ENCODE measurements around the gene GLIPR2. TPM values are rescaled to one million over a fixed set of nuclear protein-coding genes. Genes with fewer than 3 reads are reported as not detected.
"Not testable (repeated sequence)": the region's sequence is repeated elsewhere in the genome, so short reads cannot be mapped to it uniquely, and the experiment has no call there.

GLIPR2 gene
- total RNA-seq, 2 donors from 2014 or later = 10.2 to 10.7 TPM

GRCh38 chr9:36112516-36112915, 24.0 kb upstream of the GLIPR2 start:
- Mint-ChIP-seq H3K27ac (peak overlapping the region; percentile 28), H3K4me1 (peaks cover 3% of the 10 kb centered on the region), H3K4me3 (no peak overlapping the region), H3K9me3 (no peaks in the 10 kb centered on the region), H3K36me3 (ENCODE audit: low read depth) (peaks cover 9% of the 10 kb centered on the region), H3K27me3 (no peaks in the 10 kb centered on the region)
- peak; percentile 57 for ATAC-seq (replicated peaks)

DNA sequence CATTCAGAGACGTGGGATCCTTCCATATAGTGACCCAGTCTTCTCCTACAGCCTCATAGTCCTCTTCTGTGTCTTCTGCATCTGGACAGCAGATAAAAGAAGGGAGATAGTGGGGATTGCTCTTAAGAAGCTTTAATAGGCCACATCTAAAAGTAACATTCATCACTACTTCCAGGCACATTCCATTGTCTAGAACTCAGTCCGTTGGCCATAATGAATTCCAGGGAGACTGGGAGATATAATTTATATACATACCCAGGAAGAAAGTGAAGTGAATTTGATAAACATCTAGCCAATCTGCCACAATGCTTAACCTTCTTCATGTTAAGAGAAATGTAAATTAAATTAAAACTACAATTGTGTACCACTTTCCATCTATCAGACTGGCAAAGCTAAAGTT, 22.5 kb upstream of the GLIPR2 start:
- H3K36me3 Mint-ChIP-seq (ENCODE audit: low read depth) = peaks cover 5% of the 10 kb centered on the region
- H3K27ac Mint-ChIP-seq = no peak overlapping the region
- no peaks in the 10 kb centered on the region for H3K27me3 Mint-ChIP-seq
- ATAC-seq (replicated peaks) = no peak
- no peak overlapping the region for H3K4me3 Mint-ChIP-seq
- H3K4me1 Mint-ChIP-seq = peaks cover 3% of the 10 kb centered on the region
- no peaks in the 10 kb centered on the region for H3K9me3 Mint-ChIP-seq

- no peaks in the 10 kb centered on the region for H3K36me3 Mint-ChIP-seq (ENCODE audit: low read depth)
- no peaks in the 10 kb centered on the region for H3K9me3 Mint-ChIP-seq
- no peak overlapping the region for H3K27ac Mint-ChIP-seq
- no peaks in the 10 kb centered on the region for H3K27me3 Mint-ChIP-seq
- ATAC-seq (replicated peaks) = no peak
- no peak overlapping the region for H3K4me3 Mint-ChIP-seq
- H3K4me1 Mint-ChIP-seq = peaks cover 3% of the 10 kb centered on the region
Measured at GRCh38 chr9:36116593-36116992, 19.9 kb upstream of the GLIPR2 start.

GRCh38 chr9:36118201-36118600, 18.3 kb upstream of the GLIPR2 start:
- ATAC-seq (replicated peaks) = no peak
- H3K36me3 Mint-ChIP-seq (ENCODE audit: low read depth) = no peaks in the 10 kb centered on the region
- no peaks in the 10 kb centered on the region for H3K9me3 Mint-ChIP-seq
- H3K27me3 Mint-ChIP-seq = no peaks in the 10 kb centered on the region
- H3K4me3 Mint-ChIP-seq = no peak overlapping the region
- no peak overlapping the region for H3K27ac Mint-ChIP-seq
- H3K4me1 Mint-ChIP-seq = no peaks in the 10 kb centered on the region

DNA sequence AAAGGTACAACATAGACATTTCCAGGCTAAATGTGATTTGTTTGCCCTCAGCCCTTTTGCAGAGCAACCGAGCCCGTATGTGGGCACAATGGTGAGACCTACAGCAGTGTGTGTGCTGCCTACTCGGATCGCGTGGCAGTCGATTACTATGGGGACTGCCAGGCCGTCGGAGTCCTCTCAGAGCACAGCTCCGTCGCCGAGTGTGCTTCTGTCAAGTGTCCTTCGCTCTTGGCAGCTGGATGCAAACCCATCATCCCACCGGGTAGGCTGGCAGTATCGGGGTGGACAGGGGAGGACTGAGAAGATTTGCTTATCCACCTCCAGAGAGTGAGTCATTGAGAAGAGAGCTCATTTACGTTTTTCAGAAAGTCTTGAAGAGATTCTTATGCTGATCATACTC, 17.8 kb upstream of the GLIPR2 start:
- ATAC-seq (replicated peaks) = no peak
- no peaks in the 10 kb centered on the region for H3K4me1 Mint-ChIP-seq
- no peaks in the 10 kb centered on the region for H3K9me3 Mint-ChIP-seq
- H3K4me3 Mint-ChIP-seq = no peak overlapping the region
- no peaks in the 10 kb centered on the region for H3K27me3 Mint-ChIP-seq
- no peak overlapping the region for H3K27ac Mint-ChIP-seq
- H3K36me3 Mint-ChIP-seq (ENCODE audit: low read depth) = no peaks in the 10 kb centered on the region

DNA sequence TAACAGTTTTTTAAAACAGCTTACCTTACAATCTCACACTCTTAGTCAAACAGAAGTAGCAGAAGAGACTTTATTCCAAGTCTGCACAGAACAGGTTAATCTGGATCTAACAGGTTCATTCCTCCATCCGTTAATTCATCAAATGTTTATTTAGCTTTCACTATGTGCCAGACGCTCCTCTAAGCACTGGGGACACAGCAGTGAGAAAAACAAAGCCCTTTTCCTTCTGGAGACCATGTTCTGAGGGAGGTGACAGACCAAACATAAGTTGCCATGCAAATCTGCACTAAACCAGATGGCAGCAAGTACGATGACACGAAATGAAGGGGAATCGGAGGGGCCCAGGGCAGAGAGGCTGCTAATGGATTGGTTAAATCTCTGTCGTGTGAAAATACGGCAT, 17.1 kb upstream of the GLIPR2 start:
- no peak overlapping the region for H3K27ac Mint-ChIP-seq
- no peak for ATAC-seq (replicated peaks)
- no peak overlapping the region for H3K4me3 Mint-ChIP-seq
- no peaks in the 10 kb centered on the region for H3K9me3 Mint-ChIP-seq
- no peaks in the 10 kb centered on the region for H3K36me3 Mint-ChIP-seq (ENCODE audit: low read depth)
- no peaks in the 10 kb centered on the region for H3K27me3 Mint-ChIP-seq
- H3K4me1 Mint-ChIP-seq = no peaks in the 10 kb centered on the region

DNA sequence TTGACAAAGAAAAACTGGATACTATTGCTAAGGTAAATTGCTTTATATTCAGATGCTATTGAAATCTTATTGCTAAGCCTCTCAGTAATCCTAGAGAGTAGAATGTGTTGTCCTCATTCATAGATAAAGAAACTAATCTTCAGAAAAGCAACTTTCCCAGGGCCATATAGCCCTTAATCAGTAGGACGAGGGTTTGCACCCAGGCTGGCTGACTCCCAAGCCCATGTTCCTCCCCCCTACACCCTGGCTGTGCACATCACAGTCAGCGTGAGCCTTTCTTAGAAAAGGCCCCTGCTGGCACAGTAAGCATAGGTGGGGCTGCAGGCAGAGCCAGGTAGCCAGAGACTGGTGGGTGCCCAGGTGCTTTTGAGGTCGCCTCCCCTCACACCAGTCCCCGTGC, 15.8 kb upstream of the GLIPR2 start:
- no peaks in the 10 kb centered on the region for H3K27me3 Mint-ChIP-seq
- H3K4me1 Mint-ChIP-seq = peaks cover 5% of the 10 kb centered on the region
- no peak overlapping the region for H3K4me3 Mint-ChIP-seq
- H3K27ac Mint-ChIP-seq = peak overlapping the region; percentile 52
- no peaks in the 10 kb centered on the region for H3K9me3 Mint-ChIP-seq
- ATAC-seq (replicated peaks) = no peak
- no peaks in the 10 kb centered on the region for H3K36me3 Mint-ChIP-seq (ENCODE audit: low read depth)

- peaks cover 5% of the 10 kb centered on the region for H3K4me1 Mint-ChIP-seq
- H3K27me3 Mint-ChIP-seq = no peaks in the 10 kb centered on the region
- H3K27ac Mint-ChIP-seq = peak overlapping the region; percentile 15
- H3K4me3 Mint-ChIP-seq = no peak overlapping the region
- H3K9me3 Mint-ChIP-seq = no peaks in the 10 kb centered on the region
- no peak for ATAC-seq (replicated peaks)
- H3K36me3 Mint-ChIP-seq (ENCODE audit: low read depth) = no peaks in the 10 kb centered on the region
Measured at GRCh38 chr9:36121971-36122370, 14.6 kb upstream of the GLIPR2 start.

DNA sequence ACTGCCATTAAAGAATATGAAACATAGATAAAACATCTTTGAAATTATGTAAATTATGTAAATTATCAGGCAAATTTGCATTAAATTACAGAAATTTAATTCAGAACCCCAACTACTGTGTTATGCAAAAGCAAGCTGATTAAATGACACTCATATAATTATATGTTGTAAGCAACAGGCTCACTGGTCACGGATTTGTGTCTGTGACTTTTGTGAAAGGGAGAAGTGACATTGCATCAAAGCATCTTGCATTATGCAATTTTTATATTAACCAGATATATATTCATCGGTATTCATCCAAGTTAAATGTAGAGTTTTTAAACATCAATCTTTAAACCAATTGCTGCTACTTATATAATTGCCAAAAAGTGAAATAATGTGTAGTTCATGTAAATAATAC, 13.0 kb upstream of the GLIPR2 start:
- ATAC-seq (replicated peaks) = no peak
- peaks cover 14% of the 10 kb centered on the region for H3K4me1 Mint-ChIP-seq
- no peaks in the 10 kb centered on the region for H3K9me3 Mint-ChIP-seq
- no peak overlapping the region for H3K4me3 Mint-ChIP-seq
- H3K27me3 Mint-ChIP-seq = no peaks in the 10 kb centered on the region
- no peaks in the 10 kb centered on the region for H3K36me3 Mint-ChIP-seq (ENCODE audit: low read depth)
- H3K27ac Mint-ChIP-seq = no peak overlapping the region

DNA sequence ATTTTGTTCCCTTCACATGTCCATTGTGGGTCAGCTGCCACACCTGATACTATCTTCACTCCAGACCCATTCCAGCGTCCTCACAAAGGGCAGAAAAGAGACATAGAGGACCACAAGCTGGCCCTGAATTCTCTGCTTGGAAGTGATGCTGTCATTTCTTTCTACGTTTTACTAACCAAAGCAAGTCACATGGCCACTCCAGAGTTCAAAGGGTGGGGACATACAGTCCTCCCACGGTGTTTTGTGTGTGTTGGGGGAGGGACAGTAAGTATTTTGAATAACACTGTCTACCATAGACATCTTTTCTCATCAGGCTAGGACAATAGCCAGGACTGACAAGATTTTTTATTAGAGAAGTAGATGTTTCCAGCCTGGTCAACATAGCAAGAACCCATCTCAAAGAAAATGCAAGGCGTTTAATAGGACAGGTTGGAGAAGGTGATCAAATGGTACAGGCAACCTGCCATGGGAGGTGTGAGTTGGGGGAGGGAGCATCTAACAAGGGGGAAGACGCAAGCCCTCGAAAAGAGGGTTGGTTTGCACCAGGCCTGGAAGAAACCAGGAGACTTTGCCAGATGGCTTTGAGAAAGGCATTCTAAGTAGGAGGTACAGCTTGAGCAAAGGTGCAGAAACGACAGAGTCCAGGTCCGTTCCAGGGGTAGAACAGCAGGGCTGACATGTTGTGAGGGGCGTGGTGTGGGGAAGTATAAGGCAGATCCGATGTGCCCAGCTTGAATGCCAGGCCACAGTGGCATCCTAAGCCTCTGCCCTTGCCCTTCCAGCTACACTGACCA, 11.3 kb upstream of the GLIPR2 start:
- Mint-ChIP-seq H3K4me3 (no peak overlapping the region), H3K9me3 (no peaks in the 10 kb centered on the region), H3K36me3 (ENCODE audit: low read depth) (no peaks in the 10 kb centered on the region), H3K27ac (peak overlapping the region; percentile 31), H3K4me1 (peaks cover 14% of the 10 kb centered on the region), H3K27me3 (no peaks in the 10 kb centered on the region)
- ATAC-seq (replicated peaks) = peak; percentile 19

DNA sequence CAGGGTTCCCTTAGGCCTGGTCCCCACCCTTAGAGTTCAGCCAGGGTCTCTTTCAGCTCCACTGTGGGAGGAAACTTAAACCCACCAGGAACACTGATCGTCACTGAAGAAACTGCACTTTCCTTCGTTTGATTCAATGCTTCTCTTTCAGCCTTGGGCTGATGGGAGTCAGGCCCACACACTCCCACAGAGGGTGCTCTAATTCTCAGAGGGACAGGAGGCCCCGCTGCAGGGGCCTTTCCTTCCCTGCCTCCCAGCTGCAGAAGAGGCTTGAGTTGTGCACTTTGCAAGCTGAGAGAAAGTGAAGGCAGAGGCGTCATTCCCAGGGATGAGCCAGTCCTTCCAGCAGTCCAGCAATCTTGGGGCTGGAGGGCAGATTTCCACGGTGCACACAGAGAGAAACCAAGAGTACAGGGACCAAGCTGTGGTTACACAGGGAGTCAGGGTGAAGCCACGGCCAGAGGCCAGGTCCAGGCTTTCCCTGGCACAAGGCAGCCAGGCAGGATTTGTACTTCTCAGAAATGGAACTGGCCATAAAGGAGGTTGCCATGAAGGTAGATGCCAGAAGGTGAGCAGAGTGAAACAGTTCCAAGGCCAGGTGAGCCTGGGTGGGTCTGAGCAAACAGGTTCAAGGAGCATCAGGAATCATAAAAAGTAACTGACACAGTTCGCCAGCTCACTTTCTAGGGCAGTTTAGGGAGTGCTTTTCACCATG, 10.4 kb upstream of the GLIPR2 start:
- Mint-ChIP-seq H3K4me3 (no peak overlapping the region), H3K27me3 (no peaks in the 10 kb centered on the region), H3K27ac (no peak overlapping the region), H3K9me3 (no peaks in the 10 kb centered on the region), H3K4me1 (peaks cover 14% of the 10 kb centered on the region), H3K36me3 (ENCODE audit: low read depth) (no peaks in the 10 kb centered on the region)
- no peak for ATAC-seq (replicated peaks)

DNA sequence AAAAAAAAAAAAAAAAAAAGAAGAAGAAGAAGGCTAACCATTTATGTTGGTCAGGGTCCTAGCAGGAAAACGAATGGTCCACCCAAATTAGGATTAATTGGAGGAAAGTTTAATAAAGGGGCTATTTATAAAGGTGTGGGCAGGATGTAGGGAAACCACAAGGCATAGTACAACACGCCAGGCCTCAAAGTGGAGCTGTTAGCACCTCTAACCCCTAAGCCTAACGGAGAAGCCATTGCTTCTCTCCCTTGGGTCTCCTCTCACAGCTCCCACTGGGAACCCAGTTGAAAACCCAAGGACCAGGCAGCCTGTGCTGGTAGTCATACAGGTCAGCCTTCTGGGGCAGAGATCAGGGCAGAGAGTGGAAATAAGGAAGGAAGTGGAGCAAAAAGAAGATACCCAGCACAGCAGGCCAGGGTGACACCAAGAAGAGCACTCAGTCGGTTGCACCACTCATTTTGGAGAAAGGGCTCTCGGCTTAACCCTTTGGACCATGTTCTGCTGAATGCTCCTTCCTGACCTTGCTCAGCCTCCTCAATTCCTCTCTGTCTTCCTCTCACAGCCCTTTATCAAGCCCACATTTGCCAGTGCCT, 8.8 kb upstream of the GLIPR2 start:
- H3K4me3 Mint-ChIP-seq = no peak overlapping the region
- H3K9me3 Mint-ChIP-seq = no peaks in the 10 kb centered on the region
- H3K4me1 Mint-ChIP-seq = peaks cover 14% of the 10 kb centered on the region
- no peaks in the 10 kb centered on the region for H3K27me3 Mint-ChIP-seq
- no peak for ATAC-seq (replicated peaks)
- H3K36me3 Mint-ChIP-seq (ENCODE audit: low read depth) = no peaks in the 10 kb centered on the region
- H3K27ac Mint-ChIP-seq = no peak overlapping the region

- Mint-ChIP-seq H3K27me3 (no peaks in the 10 kb centered on the region), H3K9me3 (no peaks in the 10 kb centered on the region), H3K4me3 (no peak overlapping the region), H3K36me3 (ENCODE audit: low read depth) (no peaks in the 10 kb centered on the region), H3K27ac (no peak overlapping the region), H3K4me1 (peaks cover 14% of the 10 kb centered on the region)
- no peak for ATAC-seq (replicated peaks)
Measured at GRCh38 chr9:36128349-36128748, 8.2 kb upstream of the GLIPR2 start.

DNA sequence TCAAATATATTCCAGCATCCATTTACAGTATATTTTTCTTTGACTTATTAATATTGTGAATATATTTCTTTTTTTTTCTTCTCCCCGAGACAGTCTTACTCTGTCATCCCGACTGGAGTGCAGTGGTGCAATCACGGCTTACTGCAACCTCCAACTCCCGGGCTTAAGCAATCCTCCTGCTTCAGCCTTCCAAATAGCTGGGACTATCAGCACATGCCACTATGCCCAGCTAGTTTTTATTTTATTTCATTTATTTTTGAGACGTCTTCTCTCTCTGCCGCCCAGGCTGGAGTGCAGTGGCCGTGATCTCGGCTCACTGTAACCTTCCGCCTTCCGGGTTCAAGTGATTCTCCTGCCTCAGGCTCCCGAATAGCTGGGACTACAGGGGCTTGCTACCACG, 7.4 kb upstream of the GLIPR2 start:
- H3K4me3 Mint-ChIP-seq = no peak overlapping the region
- no peak for ATAC-seq (replicated peaks)

DNA sequence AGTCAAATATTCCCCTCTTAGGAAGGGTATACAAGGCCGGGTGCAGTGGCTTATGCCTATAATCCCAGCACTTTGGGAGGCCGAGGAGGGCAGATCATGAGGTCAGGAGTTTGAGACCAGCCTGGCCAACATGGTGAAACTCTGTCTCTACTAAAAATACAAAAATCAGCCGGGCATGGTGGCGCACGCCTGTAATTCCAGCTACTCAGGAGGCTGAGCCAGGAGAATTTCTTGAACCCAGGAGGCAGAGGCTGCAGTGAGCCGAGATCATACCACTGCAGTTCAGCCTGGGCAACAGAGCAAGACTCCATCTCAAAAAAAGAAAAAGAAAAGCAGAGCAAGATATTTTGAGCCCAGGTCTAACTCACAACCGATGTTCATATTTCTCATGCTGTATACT, 4.9 kb upstream of the GLIPR2 start:
- H3K27ac Mint-ChIP-seq; H3K9me3 Mint-ChIP-seq; H3K27me3 Mint-ChIP-seq; H3K4me3 Mint-ChIP-seq; H3K4me1 Mint-ChIP-seq; ATAC-seq (replicated peaks); H3K36me3 Mint-ChIP-seq (ENCODE audit: low read depth): not testable (repeated sequence)

More for the DNA sequence above, 7.4 kb upstream of the GLIPR2 start:
- H3K27me3 Mint-ChIP-seq = no peaks in the 10 kb centered on the region
- no peaks in the 10 kb centered on the region for H3K36me3 Mint-ChIP-seq (ENCODE audit: low read depth)
- H3K4me1 Mint-ChIP-seq = peaks cover 14% of the 10 kb centered on the region
- no peaks in the 10 kb centered on the region for H3K9me3 Mint-ChIP-seq
- no peak overlapping the region for H3K27ac Mint-ChIP-seq
